ACHN (cell line): ENCODE results near the gene RPS6KA5.
"Not testable (repeated sequence)": the region's sequence is repeated elsewhere in the genome, so short reads cannot be mapped to it uniquely, and the experiment has no call there.

ENCODE experiments used
- DNase-seq: peaks from one replicate; pipeline ENCODE4 v3.0.0-alpha.2; 2015
- in situ Hi-C: cut with HindIII; loops from 2 replicates; pipeline ENCODE4 v1.10.0; 2017; ENCODE audit warnings: low sequenced_read_pairs, low pct_ligation_motif_present, low pct_unique_long_range_greater_than_20kb

RPS6KA5 gene

GRCh38 chr14:91005716-91006115 is 54.7 kb downstream of the RPS6KA5 start:
- in situ Hi-C loops = no loop called here
- DNase-seq = no peak

GRCh38 chr14:91004987-91005386 is 55.5 kb downstream of the RPS6KA5 start:
- no peak for DNase-seq
- in situ Hi-C loops = no loop called here

- in situ Hi-C loops = no loop called here
- DNase-seq = no peak
Measured at GRCh38 chr14:90999299-90999698, 61.1 kb downstream of the RPS6KA5 start.

- in situ Hi-C loops = no loop called here
- no peak for DNase-seq
Measured at GRCh38 chr14:90996967-90997366, 63.5 kb downstream of the RPS6KA5 start.

- in situ Hi-C loops = no loop called here
- no peak for DNase-seq
Measured at GRCh38 chr14:90995785-90996184, 64.7 kb downstream of the RPS6KA5 start.

GRCh38 chr14:90993792-90994191 is 66.6 kb downstream of the RPS6KA5 start:
- no peak for DNase-seq
- in situ Hi-C loops = no loop called here

GRCh38 chr14:90991690-90992443 is 68.6 kb downstream of the RPS6KA5 start:
- no peak for DNase-seq
- in situ Hi-C loops = no loop called here

GRCh38 chr14:90990141-90990540 is 70.3 kb downstream of the RPS6KA5 start:
- DNase-seq = no peak
- in situ Hi-C loops = no loop called here

GRCh38 chr14:90987140-90987539 is 73.3 kb downstream of the RPS6KA5 start:
- in situ Hi-C loops = no loop called here
- no peak for DNase-seq

GRCh38 chr14:90986510-90986909 is 73.9 kb downstream of the RPS6KA5 start:
- DNase-seq = no peak
- in situ Hi-C loops = no loop called here

GRCh38 chr14:90985601-90986242 is 74.7 kb downstream of the RPS6KA5 start:
- no peak for DNase-seq
- in situ Hi-C loops = no loop called here

- DNase-seq = no peak
Measured at GRCh38 chr14:90983560-90983959, 76.9 kb downstream of the RPS6KA5 start.

GRCh38 chr14:90981636-90982035 is 78.8 kb downstream of the RPS6KA5 start:
- DNase-seq = no peak

More at GRCh38 chr14:90983560-90983959, 76.9 kb downstream of the RPS6KA5 start:
- in situ Hi-C loops = no loop called here

GRCh38 chr14:90980636-90981035 is 79.8 kb downstream of the RPS6KA5 start:
- DNase-seq, in situ Hi-C loops: not testable (repeated sequence)

More at GRCh38 chr14:90981636-90982035, 78.8 kb downstream of the RPS6KA5 start:
- in situ Hi-C loops = no loop called here

GRCh38 chr14:90979515-90979914 is 80.9 kb downstream of the RPS6KA5 start:
- in situ Hi-C loops = no loop called here
- no peak for DNase-seq

GRCh38 chr14:90976101-90976500 is 84.3 kb downstream of the RPS6KA5 start:
- in situ Hi-C loops = no loop called here
- DNase-seq = no peak

- DNase-seq = no peak
- in situ Hi-C loops = no loop called here
Measured at GRCh38 chr14:90971687-90972086, 88.8 kb downstream of the RPS6KA5 start.

- no peak for DNase-seq
- in situ Hi-C loops = no loop called here
Measured at GRCh38 chr14:90970167-90970600, 90.3 kb downstream of the RPS6KA5 start.

GRCh38 chr14:90969531-90970166 is 90.8 kb downstream of the RPS6KA5 start:
- in situ Hi-C loops = no loop called here
- DNase-seq = no peak

- no peak for DNase-seq
- in situ Hi-C loops = no loop called here
Measured at GRCh38 chr14:90968025-90968424, 92.4 kb downstream of the RPS6KA5 start.
